Stimulated activated CD8-positive, alpha-beta memory T cell treated with anti-CD3 and anti-CD28 coated beads, Interleukin-12 subunit alpha, Interleukin-12 subunit beta, amount 100 ng/mL, for 24 hours (primary cell): ENCODE results near the gene SF3A1.
A peak's percentile ranks its signal among the peaks of the same experiment; 100 is the strongest.

Experiments used
- DNase-seq: peaks from one replicate; pipeline ENCODE4 v3.0.0-alpha.2; 2020; ENCODE audit errors: extremely low read depth

Gene SF3A1

GRCh38 chr22:30305519-30305905, 51.2 kb downstream of the SF3A1 start:
- DNase-seq = no peak

- DNase-seq = no peak
These were observed 52.0 kb downstream of the SF3A1 start for GRCh38 chr22:30304495-30305244.

GRCh38 chr22:30302810-30303138, 53.9 kb downstream of the SF3A1 start:
- no peak for DNase-seq

DNA sequence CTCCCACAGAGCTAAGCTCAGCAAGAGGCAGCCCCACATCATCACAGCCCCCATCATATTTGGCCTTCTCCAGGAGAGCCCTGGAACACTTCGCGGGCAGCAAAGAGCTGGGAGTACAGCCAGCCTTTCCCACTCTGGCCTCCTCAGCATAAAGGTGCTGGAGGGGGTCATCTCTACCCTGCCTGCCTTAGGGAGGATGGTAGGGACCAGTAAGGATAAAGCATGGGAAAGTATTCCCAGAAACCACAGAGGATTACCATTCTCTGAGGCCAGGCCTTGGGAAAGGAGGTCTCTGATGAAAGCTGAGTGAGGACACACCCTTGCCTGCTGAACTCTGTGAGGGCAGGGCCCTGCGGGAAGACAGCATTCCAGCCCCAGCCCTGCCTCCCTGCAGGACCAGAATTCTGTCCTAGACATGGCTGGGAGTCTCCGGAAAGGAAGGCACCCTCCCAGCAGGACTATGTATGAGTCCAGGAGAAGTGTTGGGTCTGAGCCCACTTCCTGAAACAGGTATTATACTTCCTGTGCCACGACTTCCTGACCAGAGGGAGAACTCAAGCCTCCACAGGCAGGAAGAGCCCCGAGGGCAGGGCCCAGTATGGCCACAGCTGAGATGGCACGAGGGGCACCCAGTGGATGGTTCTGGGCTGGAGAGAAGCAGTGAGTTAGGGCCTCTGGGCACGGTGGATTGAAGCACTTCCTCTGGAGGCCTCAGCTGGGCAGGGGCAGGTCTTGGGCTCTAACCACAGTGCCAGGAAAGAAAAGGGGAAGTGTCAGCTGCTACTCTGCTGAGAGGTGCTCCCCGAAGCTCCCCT, 54.5 kb downstream of the SF3A1 start:
- DNase-seq = no peak

DNA sequence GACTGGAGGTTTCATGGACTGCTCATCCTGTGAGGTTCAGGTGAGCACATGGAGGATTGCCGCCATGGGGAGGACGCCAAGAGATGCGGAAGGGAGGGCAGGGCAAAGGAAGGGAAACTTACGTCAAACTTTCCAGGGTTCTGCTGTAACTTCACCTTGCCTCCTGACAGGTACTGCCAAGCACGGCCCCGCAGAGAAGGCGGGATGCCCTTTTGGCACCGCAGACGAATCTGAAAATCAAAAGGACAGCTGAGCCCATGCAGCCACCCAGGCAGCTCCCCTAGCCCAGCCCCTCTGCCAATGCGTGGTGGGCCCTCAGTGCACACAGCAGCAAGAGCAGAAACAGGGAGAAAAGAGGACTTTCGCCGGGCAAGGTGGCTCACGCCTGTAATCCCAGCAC, 57.4 kb downstream of the SF3A1 start:
- DNase-seq = no peak

GRCh38 chr22:30297991-30298701, 58.5 kb downstream of the SF3A1 start:
- DNase-seq = no peak

- DNase-seq = no peak
These were observed 59.3 kb downstream of the SF3A1 start for GRCh38 chr22:30297276-30297990.

DNA sequence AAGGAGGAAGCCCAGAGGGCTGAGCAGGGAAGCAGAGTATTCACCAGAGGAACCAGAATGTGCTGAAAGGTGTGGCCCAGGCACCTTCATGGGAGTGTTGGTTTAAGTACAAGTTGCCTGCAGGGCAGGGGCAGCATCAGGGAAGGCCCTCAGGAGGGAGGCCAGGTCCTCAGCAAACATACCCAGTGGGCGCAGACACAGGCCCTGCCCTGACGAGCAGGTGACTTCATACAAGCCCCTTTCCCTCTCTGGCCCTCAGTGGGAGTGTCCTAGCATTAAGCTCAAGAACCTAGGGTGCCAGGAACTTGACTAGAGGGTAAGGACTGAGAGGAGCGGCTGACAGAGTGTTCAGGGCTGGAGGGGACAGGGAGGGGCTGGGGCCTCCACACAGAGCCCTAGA, 59.9 kb downstream of the SF3A1 start:
- no peak for DNase-seq

GRCh38 chr22:30296324-30296723, 60.4 kb downstream of the SF3A1 start:
- DNase-seq = no peak

- DNase-seq = no peak
These were observed 61.1 kb downstream of the SF3A1 start for GRCh38 chr22:30295576-30295975.

DNA sequence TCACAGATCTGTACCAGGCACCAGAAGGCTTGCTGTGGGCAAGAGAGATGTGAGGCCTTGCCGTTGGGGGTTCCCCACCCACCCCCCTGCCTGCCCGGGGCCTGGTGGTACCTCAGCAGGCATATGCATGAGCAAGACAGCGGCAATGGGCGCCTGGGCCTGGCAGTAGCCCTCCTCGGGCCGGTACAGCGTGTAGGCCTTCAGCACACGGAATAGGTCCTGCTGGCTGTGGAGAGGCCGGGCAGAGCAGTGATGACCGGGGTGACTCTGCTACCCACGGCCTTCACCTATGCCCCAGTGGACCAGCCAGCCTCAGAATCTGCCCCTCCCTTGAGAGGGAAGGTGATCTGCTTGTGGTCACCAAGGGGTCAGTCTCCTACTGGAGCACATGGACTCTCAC, 61.9 kb downstream of the SF3A1 start:
- DNase-seq = no peak

DNA sequence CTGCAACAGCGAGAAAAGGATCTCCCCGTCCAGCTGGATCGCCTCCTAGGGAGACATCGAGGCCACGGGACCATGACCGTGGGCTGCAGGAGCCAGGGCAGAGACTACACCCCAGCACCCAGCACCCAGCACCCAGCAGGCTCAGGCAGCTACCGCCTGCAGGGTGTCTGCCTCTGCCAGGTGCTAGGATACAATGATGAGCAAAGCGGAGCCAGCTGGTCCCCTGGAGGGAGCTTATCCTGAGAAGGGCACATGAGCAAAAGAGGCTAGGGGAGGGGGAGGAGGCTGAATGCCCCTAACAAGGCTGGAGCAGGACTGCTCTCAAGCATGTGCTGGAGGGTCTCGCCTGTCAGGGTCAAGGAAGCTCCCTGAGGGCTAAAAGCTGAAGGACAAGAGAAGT, 62.6 kb downstream of the SF3A1 start:
- no peak for DNase-seq

DNA sequence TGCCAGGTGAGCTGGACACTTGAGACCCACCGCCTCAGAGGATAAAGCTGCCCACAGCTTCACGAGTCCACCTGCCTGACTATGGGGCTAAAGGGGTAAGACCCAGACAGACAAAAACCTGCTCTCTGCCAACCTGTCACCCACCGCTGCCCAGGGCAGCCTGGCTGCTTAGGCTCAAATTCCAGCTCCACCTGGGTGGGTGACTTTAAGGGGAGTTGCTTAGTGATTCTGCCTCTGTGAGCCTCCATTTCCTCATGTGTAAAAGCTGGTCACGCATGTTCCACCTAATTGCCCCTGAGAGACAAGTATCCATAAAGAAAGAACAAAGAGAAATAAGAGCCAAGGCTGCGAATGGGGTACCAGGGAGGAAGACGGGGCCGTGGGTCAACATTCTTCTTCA, 63.7 kb downstream of the SF3A1 start:
- DNase-seq = no peak

- no peak for DNase-seq
These were observed 64.4 kb downstream of the SF3A1 start for GRCh38 chr22:30292069-30292970.

DNA sequence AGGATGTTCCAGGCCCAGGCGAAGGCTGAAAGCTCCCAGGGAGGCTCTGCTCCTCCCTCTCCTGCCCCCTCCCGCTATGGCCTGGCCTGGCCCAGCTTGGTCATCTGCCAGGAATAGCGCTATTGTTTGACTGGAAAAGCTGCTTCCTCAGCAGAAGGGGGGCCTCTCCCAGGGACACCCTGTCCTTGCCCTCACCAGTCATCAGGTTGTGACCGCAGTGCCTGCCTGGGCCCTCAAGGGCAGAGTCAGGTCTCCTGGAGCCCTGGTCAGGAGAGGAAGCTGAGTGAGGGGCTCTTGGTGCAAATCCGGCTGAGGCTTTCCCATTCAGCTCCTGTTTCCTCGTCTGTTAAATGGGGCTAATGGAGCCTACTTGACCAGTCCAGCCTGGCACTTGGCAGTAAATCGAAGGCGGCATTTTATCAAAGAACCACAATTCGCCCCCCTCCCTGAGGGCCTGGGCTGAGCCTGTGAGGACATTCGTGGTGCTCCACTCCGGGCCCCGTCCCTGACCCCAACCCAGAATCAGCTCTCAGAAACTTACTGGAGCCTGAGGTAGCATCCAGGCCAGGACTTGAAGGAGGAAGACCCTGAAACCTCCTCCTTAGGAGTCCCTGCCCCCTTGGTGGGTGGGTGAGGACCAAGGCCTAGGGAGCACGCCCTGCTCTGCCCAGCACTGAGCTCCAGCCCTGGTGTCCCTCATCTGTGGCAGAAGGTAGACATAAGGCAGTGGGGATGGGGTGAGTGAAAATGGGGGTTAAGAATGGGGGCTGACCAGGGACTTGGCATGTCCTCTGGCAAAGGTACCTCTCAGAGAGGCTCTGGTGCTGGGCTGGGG, 65.4 kb downstream of the SF3A1 start:
- no peak for DNase-seq

- DNase-seq = no peak
These were observed 66.2 kb downstream of the SF3A1 start for GRCh38 chr22:30290342-30291057.

GRCh38 chr22:30289980-30290313, 66.7 kb downstream of the SF3A1 start:
- DNase-seq = no peak

- DNase-seq = peak; percentile 82
These were observed 67.3 kb downstream of the SF3A1 start, which contains the start of gene CASTOR1 for GRCh38 chr22:30289141-30289979. Gene CASTOR1 (minus strand): TSS chr22:30289505. CDS start chr22:30289497, 8 bp downstream.
